ENCODE data around the gene SLC5A1.

Gene SLC5A1

GRCh38 chr22:32052244-32052643 is 9.2 kb downstream of the SLC5A1 start:
- no peak for DNase-seq

- DNase-seq: no peak
These were observed 10.1 kb downstream of the SLC5A1 start for GRCh38 chr22:32052936-32053791.

- no peak for DNase-seq
These were observed 12.0 kb downstream of the SLC5A1 start for GRCh38 chr22:32055069-32055468.

GRCh38 chr22:32058656-32059260 is 15.7 kb downstream of the SLC5A1 start:
- no peak for DNase-seq

GRCh38 chr22:32059426-32059825 is 16.4 kb downstream of the SLC5A1 start:
- DNase-seq: no peak

GRCh38 chr22:32063701-32064100 is 20.6 kb downstream of the SLC5A1 start:
- DNase-seq: no peak

GRCh38 chr22:32066820-32067219 is 23.8 kb downstream of the SLC5A1 start:
- no peak for DNase-seq

- DNase-seq: no peak
These were observed 24.6 kb downstream of the SLC5A1 start for GRCh38 chr22:32067613-32068012.

GRCh38 chr22:32069579-32070372 is 26.7 kb downstream of the SLC5A1 start:
- DNase-seq: no peak

- no peak for DNase-seq
These were observed 30.2 kb downstream of the SLC5A1 start for GRCh38 chr22:32073262-32073661.

GRCh38 chr22:32073823-32074380 is 30.8 kb downstream of the SLC5A1 start:
- DNase-seq: no peak

GRCh38 chr22:32075997-32076760 is 33.1 kb downstream of the SLC5A1 start:
- no peak for DNase-seq

GRCh38 chr22:32076761-32077084 is 33.7 kb downstream of the SLC5A1 start:
- no peak for DNase-seq

- DNase-seq: no peak
These were observed 34.1 kb downstream of the SLC5A1 start for GRCh38 chr22:32077151-32077550.

GRCh38 chr22:32079130-32080089 is 36.3 kb downstream of the SLC5A1 start:
- DNase-seq: no peak

GRCh38 chr22:32080904-32081303 is 37.8 kb downstream of the SLC5A1 start:
- peak; percentile 55 for DNase-seq

- DNase-seq: no peak
These were observed 39.3 kb downstream of the SLC5A1 start for GRCh38 chr22:32082331-32082730.

GRCh38 chr22:32083000-32083399 is 39.9 kb downstream of the SLC5A1 start:
- DNase-seq: no peak

- DNase-seq: no peak
These were observed 40.8 kb downstream of the SLC5A1 start for GRCh38 chr22:32083814-32084213.

GRCh38 chr22:32088084-32088483 is 45.0 kb downstream of the SLC5A1 start:
- no peak for DNase-seq

- no peak for DNase-seq
These were observed 54.0 kb downstream of the SLC5A1 start for GRCh38 chr22:32097018-32097417.

All from hematopoietic multipotent progenitor cell treated with erythropoietin and hydrocortisone succinate and interleukin-3 and kit ligand, for 8 days (in vitro differentiated cells).